Activated T-helper 1 cell treated with anti-CD3 and anti-CD28 coated beads, Interleukin-12 subunit alpha, Interleukin-12 subunit beta, Interleukin-2, Interleukin-4 antibody, amounts not matched to agents 30 ng/mL and 10 ng/mL and 1 ng/mL, durations not matched to agents 14 hours and 24 hours and 36 hours (primary cell): ENCODE data around the gene CIROP. TPM values are rescaled to one million over a fixed set of nuclear protein-coding genes. Genes with fewer than 3 reads are reported as not detected.

ENCODE experiments used
- DNase-seq: peaks from one replicate; pipeline ENCODE4 v3.0.0; 2021; ENCODE audit warnings: low spot score
- H3K27ac Mint-ChIP-seq: one replicate; pipeline ENCODE4 v1.8.0; 2021; ENCODE audit warnings: mild to moderate bottlenecking, mixed read lengths
- H3K27me3 Mint-ChIP-seq: one replicate; pipeline ENCODE4 v1.8.0; 2022; ENCODE audit warnings: mild to moderate bottlenecking, moderate library complexity, mixed read lengths; ENCODE audit not compliant: insufficient read depth
- H3K36me3 Mint-ChIP-seq: one replicate; pipeline ENCODE4 v1.8.0; 2021; ENCODE audit warnings: low read depth, mixed read lengths
- H3K4me1 Mint-ChIP-seq: one replicate; pipeline ENCODE4 v1.8.0; 2021; ENCODE audit warnings: low read depth, mixed read lengths
- H3K4me3 Mint-ChIP-seq: one replicate; pipeline ENCODE4 v1.8.0; 2021; ENCODE audit warnings: mild to moderate bottlenecking, moderate library complexity, mixed read lengths
- H3K9me3 Mint-ChIP-seq: one replicate; pipeline ENCODE4 v1.8.0; 2021; ENCODE audit warnings: mixed read lengths
- intact Hi-C: fragments of 100-400 bp; cut with micrococcal nuclease; formaldehyde crosslinking; loops from one replicate; pipeline ENCODE4 v1.15.1; 2024
- total RNA-seq: library from RNA; stranded (reverse); gene quantifications from 2 replicates; pipeline ENCODE4 v1.2.3, GENCODE V29; 2022

CIROP gene
- total RNA-seq, 1 donor from 2014 or later = not detected

- H3K27me3 Mint-ChIP-seq = peaks cover 17% of the 10 kb centered on the region
- H3K9me3 Mint-ChIP-seq = no peaks in the 10 kb centered on the region
- DNase-seq = no peak
- H3K4me1 Mint-ChIP-seq = peaks cover 18% of the 10 kb centered on the region
- intact Hi-C loops = no loop called here
- H3K36me3 Mint-ChIP-seq = no peaks in the 10 kb centered on the region
- no peak overlapping the region for H3K27ac Mint-ChIP-seq
- no peak overlapping the region for H3K4me3 Mint-ChIP-seq
Measured at GRCh38 chr14:23125933-23126524, 21.2 kb upstream of the CIROP start.

GRCh38 chr14:23125011-23125410, 20.2 kb upstream of the CIROP start:
- no peak overlapping the region for H3K4me3 Mint-ChIP-seq
- intact Hi-C loops = no loop called here
- no peak overlapping the region for H3K27ac Mint-ChIP-seq
- H3K4me1 Mint-ChIP-seq = peaks cover 29% of the 10 kb centered on the region
- no peak for DNase-seq
- peaks cover 17% of the 10 kb centered on the region for H3K27me3 Mint-ChIP-seq
- no peaks in the 10 kb centered on the region for H3K36me3 Mint-ChIP-seq
- no peaks in the 10 kb centered on the region for H3K9me3 Mint-ChIP-seq

- no peak overlapping the region for H3K4me3 Mint-ChIP-seq
- intact Hi-C loops = no loop called here
- H3K27ac Mint-ChIP-seq = no peak overlapping the region
Measured at GRCh38 chr14:23124337-23124954, 19.7 kb upstream of the CIROP start.

GRCh38 chr14:23123419-23123818, 18.6 kb upstream of the CIROP start:
- H3K27me3 Mint-ChIP-seq = peaks cover 15% of the 10 kb centered on the region
- DNase-seq = no peak
- H3K9me3 Mint-ChIP-seq = no peaks in the 10 kb centered on the region
- H3K27ac Mint-ChIP-seq = no peak overlapping the region
- H3K36me3 Mint-ChIP-seq = no peaks in the 10 kb centered on the region
- no peak overlapping the region for H3K4me3 Mint-ChIP-seq
- H3K4me1 Mint-ChIP-seq = peaks cover 38% of the 10 kb centered on the region
- intact Hi-C loops = no loop called here

More at GRCh38 chr14:23124337-23124954, 19.7 kb upstream of the CIROP start:
- Mint-ChIP-seq H3K27me3 (peaks cover 17% of the 10 kb centered on the region), H3K9me3 (no peaks in the 10 kb centered on the region), H3K36me3 (no peaks in the 10 kb centered on the region), H3K4me1 (peaks cover 34% of the 10 kb centered on the region)
- DNase-seq = no peak

- H3K27ac Mint-ChIP-seq = no peak overlapping the region
- intact Hi-C loops = no loop called here
- H3K9me3 Mint-ChIP-seq = no peaks in the 10 kb centered on the region
- no peaks in the 10 kb centered on the region for H3K36me3 Mint-ChIP-seq
- H3K4me1 Mint-ChIP-seq = peaks cover 31% of the 10 kb centered on the region
- no peak for DNase-seq
- peaks cover 12% of the 10 kb centered on the region for H3K27me3 Mint-ChIP-seq
- no peak overlapping the region for H3K4me3 Mint-ChIP-seq
Measured at GRCh38 chr14:23122086-23122485, 17.3 kb upstream of the CIROP start.

GRCh38 chr14:23121361-23121771, 16.6 kb upstream of the CIROP start:
- H3K27ac Mint-ChIP-seq = no peak overlapping the region
- peaks cover 12% of the 10 kb centered on the region for H3K27me3 Mint-ChIP-seq
- DNase-seq = no peak

GRCh38 chr14:23120541-23121251, 15.9 kb upstream of the CIROP start:
- DNase-seq = peak; percentile 73
- intact Hi-C loops = loop anchor here (1.0 to 2.0 kb wide), 5 partner anchors 25 to 260 kb away; partner anchors contain the start of genes ACIN1, C14orf119 and HOMEZ
- Mint-ChIP-seq H3K27me3 (peaks cover 10% of the 10 kb centered on the region), H3K9me3 (no peaks in the 10 kb centered on the region), H3K27ac (peak overlapping the region; percentile 90), H3K4me3 (peak overlapping the region; percentile 38), H3K4me1 (peaks cover 31% of the 10 kb centered on the region), H3K36me3 (no peaks in the 10 kb centered on the region)

More at GRCh38 chr14:23121361-23121771, 16.6 kb upstream of the CIROP start:
- Mint-ChIP-seq H3K4me1 (peaks cover 31% of the 10 kb centered on the region), H3K9me3 (no peaks in the 10 kb centered on the region), H3K36me3 (no peaks in the 10 kb centered on the region), H3K4me3 (no peak overlapping the region)
- intact Hi-C loops = loop anchor here (1.0 to 2.0 kb wide), 2 partner anchors 165 to 259 kb away; partner anchors contain the start of gene HOMEZ

- Mint-ChIP-seq H3K4me3 (peak overlapping the region; percentile 46), H3K4me1 (peaks cover 36% of the 10 kb centered on the region), H3K36me3 (no peaks in the 10 kb centered on the region), H3K27ac (peak overlapping the region; percentile 90), H3K27me3 (peaks cover 10% of the 10 kb centered on the region), H3K9me3 (no peaks in the 10 kb centered on the region)
- DNase-seq = peak; percentile 17
- intact Hi-C loops = loop anchor here (1.0 to 2.0 kb wide), 4 partner anchors 24 to 181 kb away; partner anchors contain the start of genes ACIN1, C14orf119 and HOMEZ
Measured at GRCh38 chr14:23119363-23120327, 14.9 kb upstream of the CIROP start.

- Mint-ChIP-seq H3K36me3 (no peaks in the 10 kb centered on the region), H3K4me1 (peaks cover 41% of the 10 kb centered on the region), H3K27me3 (peaks cover 10% of the 10 kb centered on the region), H3K27ac (peak within 1 kb of the TSS; percentile 90), H3K9me3 (no peaks in the 10 kb centered on the region), H3K4me3 (peak within 1 kb of the TSS; percentile 46)
- no peak for DNase-seq
- intact Hi-C loops = no loop called here
Measured at GRCh38 chr14:23118506-23119362, 13.9 kb upstream of the CIROP start, which contains the start of gene CEBPE. Gene CEBPE, minus strand, starts transcription at chr14:23119255. Its CDS starts 164 bp downstream, at chr14:23119091.

- Mint-ChIP-seq H3K9me3 (no peaks in the 10 kb centered on the region), H3K4me3 (no peak overlapping the region), H3K27me3 (peaks cover 8% of the 10 kb centered on the region), H3K27ac (no peak overlapping the region), H3K4me1 (peaks cover 41% of the 10 kb centered on the region), H3K36me3 (no peaks in the 10 kb centered on the region)
- intact Hi-C loops = no loop called here
- no peak for DNase-seq
Measured at GRCh38 chr14:23117371-23118020, 12.7 kb upstream of the CIROP start.

- DNase-seq = no peak
- Mint-ChIP-seq H3K27ac (no peak overlapping the region), H3K4me3 (no peak overlapping the region), H3K4me1 (peaks cover 33% of the 10 kb centered on the region), H3K27me3 (peaks cover 4% of the 10 kb centered on the region), H3K9me3 (no peaks in the 10 kb centered on the region), H3K36me3 (no peaks in the 10 kb centered on the region)
- intact Hi-C loops = no loop called here
Measured at GRCh38 chr14:23115918-23116317, 11.1 kb upstream of the CIROP start.
